C4-2B (cell line): ENCODE data around the gene ATP2B2.

Experiments
- ZFX ChIP-seq: fragments of 450-650 bp; IDR thresholded peaks from 2 replicates; pipeline ENCODE4 v1.6.1; 2017
- TF ChIP-seq, protein P1 (sequence below): fragments of 450-650 bp; conservative IDR thresholded peaks from 2 replicates; pipeline ENCODE4 v1.5.1; 2017; ENCODE audit warnings: mild to moderate bottlenecking

DNA sequence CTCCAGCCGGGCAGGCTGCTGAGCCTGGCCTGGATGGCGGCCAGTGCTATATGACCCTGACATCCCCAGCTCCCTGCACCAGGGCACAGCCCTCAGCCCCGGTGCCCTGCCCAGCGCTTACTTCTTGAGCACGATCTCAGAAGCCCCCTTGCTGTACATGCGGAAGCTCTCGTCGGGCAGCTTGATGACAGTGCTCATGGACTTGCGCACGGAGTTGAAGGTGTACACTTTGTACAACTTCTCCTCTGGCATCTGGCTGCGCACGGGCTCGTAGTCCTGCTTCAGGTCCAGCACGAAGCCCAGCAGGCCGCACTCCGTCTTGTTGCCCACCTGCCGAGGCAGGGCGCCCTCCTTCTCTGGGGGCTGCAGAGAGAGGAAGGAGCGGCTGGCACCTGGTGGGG lies 145.6 kb downstream of the ATP2B2 start:
- TF ChIP-seq, protein P1, sequence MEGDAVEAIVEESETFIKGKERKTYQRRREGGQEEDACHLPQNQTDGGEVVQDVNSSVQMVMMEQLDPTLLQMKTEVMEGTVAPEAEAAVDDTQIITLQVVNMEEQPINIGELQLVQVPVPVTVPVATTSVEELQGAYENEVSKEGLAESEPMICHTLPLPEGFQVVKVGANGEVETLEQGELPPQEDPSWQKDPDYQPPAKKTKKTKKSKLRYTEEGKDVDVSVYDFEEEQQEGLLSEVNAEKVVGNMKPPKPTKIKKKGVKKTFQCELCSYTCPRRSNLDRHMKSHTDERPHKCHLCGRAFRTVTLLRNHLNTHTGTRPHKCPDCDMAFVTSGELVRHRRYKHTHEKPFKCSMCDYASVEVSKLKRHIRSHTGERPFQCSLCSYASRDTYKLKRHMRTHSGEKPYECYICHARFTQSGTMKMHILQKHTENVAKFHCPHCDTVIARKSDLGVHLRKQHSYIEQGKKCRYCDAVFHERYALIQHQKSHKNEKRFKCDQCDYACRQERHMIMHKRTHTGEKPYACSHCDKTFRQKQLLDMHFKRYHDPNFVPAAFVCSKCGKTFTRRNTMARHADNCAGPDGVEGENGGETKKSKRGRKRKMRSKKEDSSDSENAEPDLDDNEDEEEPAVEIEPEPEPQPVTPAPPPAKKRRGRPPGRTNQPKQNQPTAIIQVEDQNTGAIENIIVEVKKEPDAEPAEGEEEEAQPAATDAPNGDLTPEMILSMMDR = no peak
- TF ChIP-seq ZFX = no peak
